H1 (cell line): Measurements from ENCODE around the gene IQCH. TPM values are rescaled to one million over a fixed set of nuclear protein-coding genes. Genes with fewer than 3 reads are reported as not detected.

Experiments
- CTCF ChIA-PET: fragments of 300-600 bp; sonication (Branson Sonifier 250); formaldehyde crosslinking; loops from one replicate; lab custom pipeline; 2021; ENCODE audit not compliant: partially characterized antibody; lab: Charles Lee
- POLR2A ChIA-PET: fragments of 300-600 bp; sonication (Branson Sonifier 250); formaldehyde crosslinking; loops from one replicate; lab custom pipeline; 2021; ENCODE audit warnings: inconsistent platforms; ENCODE audit not compliant: partially characterized antibody; lab: Charles Lee
- DNase-seq, 2 experiments: peaks; one replicate each; pipeline versions ENCODE4 v3.0.0 to v3.0.0-alpha.2; 2010 to 2022; ENCODE audit warnings: low spot score in 2 of 2, low read depth in 1 of 2, mixed read lengths in 1 of 2
- FAIRE-seq: peaks from 2 replicates; lab custom pipeline; 2011; peaks lifted over from hg19 to GRCh38; lab: Jason Lieb, UNC
- H2AFZ ChIP-seq: 2 replicates; pipeline ENCODE4 v1.8.1; 2012; ENCODE audit warnings: low read length, inconsistent platforms
- H2AK5ac ChIP-seq: 2 replicates; pipeline ENCODE4 v1.6.1; 2013; ENCODE audit warnings: low read depth, low read length
- H2BK120ac ChIP-seq: replicated peaks from 2 replicates; pipeline ENCODE3; 2013; ENCODE audit warnings: low read depth, low read length, inconsistent platforms
- H2BK12ac ChIP-seq: 2 replicates; pipeline ENCODE4 v1.6.1; 2013; ENCODE audit warnings: low read depth, low read length
- H2BK15ac ChIP-seq: 2 replicates; pipeline ENCODE4 v1.6.1; 2013; ENCODE audit warnings: low read length
- H2BK20ac ChIP-seq: 2 replicates; pipeline ENCODE4 v1.6.1; 2013; ENCODE audit warnings: low read length
- H2BK5ac ChIP-seq: 2 replicates; pipeline ENCODE4 v1.6.1; 2013; ENCODE audit warnings: low read depth, low read length
- H3K14ac ChIP-seq: 2 replicates; pipeline ENCODE4 v1.6.1; 2013; ENCODE audit warnings: inconsistent platforms; ENCODE audit not compliant: insufficient read length
- H3K18ac ChIP-seq: 2 replicates; pipeline ENCODE4 v1.6.1; 2013; ENCODE audit warnings: low read length; ENCODE audit errors: extremely low read depth
- H3K23ac ChIP-seq: 2 replicates; pipeline ENCODE4 v1.6.1; 2013; ENCODE audit warnings: inconsistent platforms; ENCODE audit not compliant: insufficient read length
- H3K23me2 ChIP-seq: 2 replicates; pipeline ENCODE4 v1.6.1; 2013; ENCODE audit warnings: low read depth, low read length
- H3K27ac ChIP-seq: 2 replicates; pipeline ENCODE4 v1.6.1; 2011; ENCODE audit warnings: low read depth, low read length, inconsistent platforms
- H3K27me3 ChIP-seq, 4 experiments: replicated peaks in 1 of 4; 1 replicate in 1 of 4; 2 replicates in 3 of 4; pipeline versions ENCODE4 v1.6.1 to v1.8.1; 2011 to 2013; ENCODE audit warnings: low read length in 3 of 4, mild to moderate bottlenecking in 3 of 4, inconsistent platforms in 2 of 4, mixed read lengths in 2 of 4, moderate library complexity in 1 of 4; ENCODE audit not compliant: control insufficient read depth in 3 of 4, insufficient read depth in 3 of 4; ENCODE audit errors: extremely low read depth in 1 of 4
- H3K36me3 ChIP-seq, 4 experiments: 2 replicates each; pipeline versions ENCODE4 v1.6.1 to v1.8.1; 2011 to 2013; ENCODE audit warnings: mild to moderate bottlenecking in 4 of 4, low read length in 3 of 4, moderate library complexity in 2 of 4, control low read depth in 1 of 4, inconsistent platforms in 1 of 4; ENCODE audit not compliant: insufficient read depth in 4 of 4, control insufficient read depth in 2 of 4
- H3K4ac ChIP-seq: replicated peaks from 2 replicates; pipeline ENCODE3; 2013; ENCODE audit warnings: low read length, low read depth, mixed read lengths, inconsistent platforms; ENCODE audit not compliant: insufficient read length
- H3K4me1 ChIP-seq, 4 experiments: replicated peaks in 1 of 4; 1 replicate in 1 of 4; 2 replicates in 3 of 4; pipeline versions ENCODE4 v1.6.1 to v1.8.1; 2011 to 2013; ENCODE audit warnings: low read length in 3 of 4, inconsistent platforms in 2 of 4, mixed read lengths in 1 of 4; ENCODE audit not compliant: insufficient read depth in 4 of 4, control insufficient read depth in 3 of 4
- H3K4me2 ChIP-seq, 2 experiments: 2 replicates each; pipeline versions ENCODE4 v1.6.1 to v1.8.1; 2011 to 2013; ENCODE audit warnings: low read depth in 2 of 2, low read length in 2 of 2, control low read depth in 1 of 2, inconsistent platforms in 1 of 2, mild to moderate bottlenecking in 1 of 2; ENCODE audit not compliant: insufficient read depth in 1 of 2
- H3K4me3 ChIP-seq, 4 experiments: fragments of 200-600, 300-600 bp in 1 of 4; sonication (generic), shearing (Covaris generic), sonication (Bioruptor Twin) in 1 of 4; 2 replicates each; pipeline versions ENCODE4 v1.5.1 to v1.8.1; 2011 to 2016; ENCODE audit warnings: low read length in 4 of 4, low read depth in 3 of 4, control low read depth in 2 of 4, inconsistent platforms in 2 of 4, mild to moderate bottlenecking in 2 of 4, mixed read lengths in 1 of 4, moderate library complexity in 1 of 4; ENCODE audit not compliant: insufficient read depth in 2 of 4; ENCODE audit errors: extremely low read depth in 1 of 4
- H3K56ac ChIP-seq: replicated peaks from 2 replicates; pipeline ENCODE3; 2013; ENCODE audit warnings: low read depth, mild to moderate bottlenecking, mixed read lengths, low read length, inconsistent platforms; ENCODE audit not compliant: insufficient read length
- H3K79me1 ChIP-seq: 2 replicates; pipeline ENCODE4 v1.6.1; 2013; ENCODE audit warnings: low read depth, low read length, control low read depth
- H3K79me2 ChIP-seq, 2 experiments: 2 replicates each; pipeline versions ENCODE4 v1.6.1 to v1.8.1; 2012 to 2013; ENCODE audit warnings: low read length in 2 of 2, mild to moderate bottlenecking in 2 of 2, inconsistent platforms in 1 of 2; ENCODE audit not compliant: insufficient read depth in 2 of 2, control insufficient read depth in 1 of 2
- H3K9ac ChIP-seq, 4 experiments: replicated peaks in 1 of 4; 1 replicate in 1 of 4; 2 replicates in 3 of 4; pipeline versions ENCODE4 v1.6.1 to v1.8.1; 2011 to 2013; ENCODE audit warnings: low read depth in 3 of 4, low read length in 3 of 4, control low read depth in 2 of 4, mild to moderate bottlenecking in 2 of 4, moderate library complexity in 2 of 4, inconsistent platforms in 1 of 4; ENCODE audit errors: extremely low read depth in 1 of 4
- H3K9me3 ChIP-seq, 2 experiments: 2 replicates each; pipeline versions ENCODE4 v1.6.1 to v1.8.1; 2012 to 2013; ENCODE audit warnings: mild to moderate bottlenecking in 2 of 2, moderate library complexity in 2 of 2, control low read depth in 1 of 2, inconsistent platforms in 1 of 2, low read depth in 1 of 2, low read length in 1 of 2, mixed read lengths in 1 of 2; ENCODE audit not compliant: insufficient read depth in 2 of 2
- H4K20me1 ChIP-seq, 2 experiments: replicated peaks in 1 of 2; 2 replicates each; pipeline versions ENCODE3 to v1.8.1; 2011 to 2013; ENCODE audit warnings: inconsistent platforms in 2 of 2, low read length in 2 of 2, mild to moderate bottlenecking in 1 of 2; ENCODE audit not compliant: insufficient read depth in 2 of 2, control insufficient read depth in 1 of 2
- H4K5ac ChIP-seq: 2 replicates; pipeline ENCODE4 v1.6.1; 2013; ENCODE audit warnings: low read length, low read depth, mixed read lengths, inconsistent platforms; ENCODE audit not compliant: insufficient read length
- H4K8ac ChIP-seq: 2 replicates; pipeline ENCODE4 v1.8.0; 2013; ENCODE audit warnings: mild to moderate bottlenecking, moderate library complexity, low read length, inconsistent platforms; ENCODE audit not compliant: insufficient read depth; ENCODE audit errors: extremely low read depth
- H4K91ac ChIP-seq: replicated peaks from 2 replicates; pipeline ENCODE3; 2013; ENCODE audit warnings: low read length, mixed read lengths, inconsistent platforms; ENCODE audit not compliant: insufficient read length
- CEBPB ChIP-seq: IDR thresholded peaks from 2 replicates; pipeline ENCODE4 v1.6.1; 2012; ENCODE audit warnings: low read depth, low read length
- HDAC2 ChIP-seq, 2 experiments: fragments of 300-600 bp in 1 of 2; sonication (generic) in 1 of 2; IDR thresholded peaks; 2 replicates each; pipeline ENCODE4 v1.6.1; 2011 to 2012; ENCODE audit warnings: low read depth in 2 of 2, low read length in 2 of 2, mild to moderate bottlenecking in 2 of 2, moderate library complexity in 2 of 2, borderline replicate concordance in 1 of 2, inconsistent platforms in 1 of 2
- KDM1A ChIP-seq: fragments of 200-600, 300-600 bp; sonication (generic); IDR thresholded peaks from 2 replicates; pipeline ENCODE4 v1.7.1; 2016; ENCODE audit warnings: mild to moderate bottlenecking, low read length, borderline replicate concordance
- MAFK ChIP-seq: IDR thresholded peaks from 2 replicates; pipeline ENCODE4 v1.6.1; 2012; ENCODE audit warnings: low read depth, mild to moderate bottlenecking, improper control_type of control experiment, low read length
- NANOG ChIP-seq: IDR thresholded peaks from 2 replicates; pipeline ENCODE4 v1.6.1; 2011; ENCODE audit warnings: low read length, low read depth, mild to moderate bottlenecking, inconsistent platforms; ENCODE audit not compliant: insufficient read depth, poor library complexity, severe bottlenecking
- WGBS, 2 experiments: shearing (Covaris generic) in 1 of 2; methylation state at CpG; one replicate each; pipeline versions ENCODE4 v1.1.6 to v1.1.7; 2013 to 2015; ENCODE audit warnings: low lambda C conversion rate in 2 of 2, mixed read lengths in 2 of 2, inconsistent platforms in 1 of 2, low coverage in 1 of 2, missing lambda C conversion rate in 1 of 2; ENCODE audit not compliant: insufficient replicate concordance in 2 of 2, insufficient coverage in 1 of 2, insufficient read length in 1 of 2; ENCODE audit errors: extremely low coverage in 1 of 2, missing lambda C conversion rate in 1 of 2; 5-methylcytosine and 5-hydroxymethylcytosine counted together
- polyA plus RNA-seq, 7 experiments: library from polyadenylated mRNA; depleted of rRNA in 3 of 7; stranded (reverse) in 5 of 7; unstranded in 2 of 7; fragments of >200 nt in 5 of 7; fragments of 200-250 nt in 2 of 7; gene quantifications; 1 replicate in 5 of 7; 2 replicates in 1 of 7; 4 replicates in 1 of 7; pipeline versions ENCODE4 v1.2.1 to v1.2.3, GENCODE V29; 2011 to 2013; ENCODE audit warnings: missing spikeins in 2 of 7, mixed read lengths in 2 of 7
- total RNA-seq: library from RNA; stranded (reverse); fragmentation: NEBNext Ultra II Directional; extraction: Animal tissue kit (Norgen Biotek cat#: 25700); gene quantifications from 2 replicates; pipeline ENCODE4 v1.2.1, GENCODE V29; 2021
- TF ChIP-seq, protein P1 (sequence below): IDR thresholded peaks from 2 replicates; pipeline ENCODE4 v1.6.1; 2011; ENCODE audit warnings: low read length, improper control_type of control experiment
- TF ChIP-seq, protein P2 (sequence below): IDR thresholded peaks from 2 replicates; pipeline ENCODE4 v1.6.1; 2012; ENCODE audit warnings: low read length, inconsistent platforms

Gene IQCH
- total and polyA plus RNA-seq, 2 of the 8 experiments (the other 6 are each of a cell fraction or from before 2014, with no cell fraction given): 0.60 to 1.9 TPM

DNA sequence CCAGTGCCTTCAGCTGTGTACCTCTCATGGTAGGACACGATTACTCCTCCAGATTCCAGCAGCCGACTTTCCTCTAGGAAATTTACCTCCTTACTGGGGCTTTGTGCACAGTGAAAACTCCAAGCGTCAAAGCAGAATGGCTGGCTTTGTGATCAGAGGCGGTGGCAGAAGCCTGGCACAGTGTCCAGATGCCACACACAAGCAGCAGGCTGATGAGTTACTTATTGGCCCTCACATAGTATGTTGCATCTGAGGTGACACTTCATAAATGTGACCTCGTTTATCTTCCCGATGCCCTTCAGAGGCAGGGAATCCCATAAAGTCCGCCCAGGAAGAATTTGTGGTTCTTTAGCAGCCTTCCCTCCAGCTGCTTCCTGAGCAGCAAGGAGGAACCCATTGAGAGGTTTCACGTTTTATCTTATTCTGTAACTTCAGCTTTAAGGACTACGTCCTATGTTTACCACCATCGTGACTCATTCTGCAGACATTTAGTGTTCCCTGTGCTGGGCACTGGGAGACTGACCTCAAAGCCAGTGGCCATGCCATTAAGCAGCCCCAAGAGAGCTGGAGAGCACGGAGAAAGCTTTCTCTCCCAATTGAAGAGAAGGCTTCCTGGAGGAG, 159.3 kb downstream of the IQCH start:
- Histone ChIP-seq H2AFZ (no peak overlapping the region), H3K9ac (no peak overlapping the region), H3K23me2 (no peaks in the 10 kb centered on the region), H2BK15ac (no peak overlapping the region), H4K91ac (no peak overlapping the region), H3K4me2 (no peak overlapping the region), H4K8ac (peak overlapping the region; percentile 53; the same call in 1 of the 2 replicates), H3K9me3 (no peaks in the 10 kb centered on the region), H3K4me3 (no peak overlapping the region), H2BK5ac (no peak overlapping the region), H2BK20ac (no peak overlapping the region), H3K27me3 (no peaks in the 10 kb centered on the region; a peak in 1 of 7 replicates), H4K5ac (no peak overlapping the region), H3K36me3 (no peaks in the 10 kb centered on the region), H2BK120ac (no peak overlapping the region), H2BK12ac (no peak overlapping the region), H3K79me2 (no peaks in the 10 kb centered on the region), H3K56ac (no peak overlapping the region), H4K20me1 (no peaks in the 10 kb centered on the region), H3K79me1 (no peaks in the 10 kb centered on the region), H3K27ac (no peak overlapping the region), H3K4ac (no peak overlapping the region), H2AK5ac (no peak overlapping the region), H3K18ac (no peak overlapping the region), H3K23ac (no peak overlapping the region), H3K14ac (no peak overlapping the region), H3K4me1 (peaks cover 1 to 6% (median 6%) of the 10 kb centered on the region in 4 experiments; a peak in 5 of 7 replicates)
- FAIRE-seq (no peak), DNase-seq (no peak)
- CTCF ChIA-PET: interaction anchor here (0.6 to 2.9 kb wide), 4 partner anchors 10 to 220 kb away, joined by 3 to 18 read pairs (median 4); no protein-coding TSS in a partner anchor
- POLR2A ChIA-PET: no interaction called here
- WGBS, 2 experiments: 87% methylated on average over 11 of the region's 11 CpGs; no CpG with 5 or more reads in 1 of the 2 experiments
- TF ChIP-seq HDAC2 (IDR thresholded peaks at IDR 0.05; ENCODE audit: borderline replicate concordance in 1 of 2, low read depth in 2 of 2, low read length in 2 of 2): no peak
- TF ChIP-seq, protein P1, sequence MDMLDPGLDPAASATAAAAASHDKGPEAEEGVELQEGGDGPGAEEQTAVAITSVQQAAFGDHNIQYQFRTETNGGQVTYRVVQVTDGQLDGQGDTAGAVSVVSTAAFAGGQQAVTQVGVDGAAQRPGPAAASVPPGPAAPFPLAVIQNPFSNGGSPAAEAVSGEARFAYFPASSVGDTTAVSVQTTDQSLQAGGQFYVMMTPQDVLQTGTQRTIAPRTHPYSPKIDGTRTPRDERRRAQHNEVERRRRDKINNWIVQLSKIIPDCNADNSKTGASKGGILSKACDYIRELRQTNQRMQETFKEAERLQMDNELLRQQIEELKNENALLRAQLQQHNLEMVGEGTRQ: no peak
- no peak for TF ChIP-seq CEBPB
- no peak for TF ChIP-seq MAFK
- TF ChIP-seq, protein P2, sequence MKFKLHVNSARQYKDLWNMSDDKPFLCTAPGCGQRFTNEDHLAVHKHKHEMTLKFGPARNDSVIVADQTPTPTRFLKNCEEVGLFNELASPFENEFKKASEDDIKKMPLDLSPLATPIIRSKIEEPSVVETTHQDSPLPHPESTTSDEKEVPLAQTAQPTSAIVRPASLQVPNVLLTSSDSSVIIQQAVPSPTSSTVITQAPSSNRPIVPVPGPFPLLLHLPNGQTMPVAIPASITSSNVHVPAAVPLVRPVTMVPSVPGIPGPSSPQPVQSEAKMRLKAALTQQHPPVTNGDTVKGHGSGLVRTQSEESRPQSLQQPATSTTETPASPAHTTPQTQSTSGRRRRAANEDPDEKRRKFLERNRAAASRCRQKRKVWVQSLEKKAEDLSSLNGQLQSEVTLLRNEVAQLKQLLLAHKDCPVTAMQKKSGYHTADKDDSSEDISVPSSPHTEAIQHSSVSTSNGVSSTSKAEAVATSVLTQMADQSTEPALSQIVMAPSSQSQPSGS: no peak
- TF ChIP-seq KDM1A: no peak
- TF ChIP-seq NANOG: no peak
